Ishikawa (cell line): ENCODE measurements around the gene EIF4A3.

Experiments
- CEBPB ChIP-seq: IDR thresholded peaks from 2 replicates; pipeline ENCODE4 v1.6.1; 2012
- CREB1 ChIP-seq: IDR thresholded peaks from 2 replicates; pipeline ENCODE4 v1.6.1; 2012; ENCODE audit warnings: low read depth
- EGR1 ChIP-seq: IDR thresholded peaks from 2 replicates; pipeline ENCODE4 v1.6.1; 2012
- EP300 ChIP-seq: IDR thresholded peaks from 2 replicates; pipeline ENCODE4 v1.6.1; 2012; ENCODE audit warnings: borderline replicate concordance
- FOXM1 ChIP-seq: IDR thresholded peaks from 2 replicates; pipeline ENCODE4 v1.6.1; 2012; ENCODE audit warnings: low read depth, borderline replicate concordance
- MAX ChIP-seq: IDR thresholded peaks from 2 replicates; pipeline ENCODE4 v1.6.1; 2012
- NFIC ChIP-seq: IDR thresholded peaks from 2 replicates; pipeline ENCODE4 v1.6.1; 2012
- RAD21 ChIP-seq: IDR thresholded peaks from 2 replicates; pipeline ENCODE4 v1.6.1; 2012; ENCODE audit warnings: low read depth
- REST ChIP-seq: IDR thresholded peaks from 2 replicates; pipeline ENCODE4 v1.6.1; 2012; ENCODE audit warnings: low read depth, mild to moderate bottlenecking
- TAF1 ChIP-seq: IDR thresholded peaks from 2 replicates; pipeline ENCODE4 v1.6.1; 2012; ENCODE audit warnings: low read depth, mild to moderate bottlenecking
- TCF12 ChIP-seq: IDR thresholded peaks from 2 replicates; pipeline ENCODE4 v1.6.1; 2012; ENCODE audit warnings: low read depth
- TEAD4 ChIP-seq: IDR thresholded peaks from 2 replicates; pipeline ENCODE4 v1.6.1; 2012
- USF1 ChIP-seq: IDR thresholded peaks from 2 replicates; pipeline ENCODE4 v1.6.1; 2012
- YY1 ChIP-seq: IDR thresholded peaks from 2 replicates; pipeline ENCODE4 v1.6.1; 2012; ENCODE audit warnings: low read depth
- ZBTB7A ChIP-seq: IDR thresholded peaks from 2 replicates; pipeline ENCODE4 v1.6.1; 2012; ENCODE audit warnings: low read depth

The EIF4A3 gene

GRCh38 chr17:80097844-80098691 lies 48.9 kb downstream of the EIF4A3 start:
- TF ChIP-seq FOXM1, result no peak
- TF ChIP-seq NFIC, result no peak
- TF ChIP-seq EGR1, result no peak
- no peak for TF ChIP-seq RAD21
- no peak for TF ChIP-seq YY1
- no peak for TF ChIP-seq TAF1
- no peak for TF ChIP-seq TEAD4
- no peak for TF ChIP-seq TCF12
- TF ChIP-seq CREB1, result no peak
- no peak for TF ChIP-seq EP300
- no peak for TF ChIP-seq MAX
- TF ChIP-seq REST, result no peak
- no peak for TF ChIP-seq CEBPB
- no peak for TF ChIP-seq USF1
- TF ChIP-seq ZBTB7A, result no peak

GRCh38 chr17:80097127-80097621 lies 49.8 kb downstream of the EIF4A3 start:
- TF ChIP-seq EP300 (no peak), TEAD4 (no peak), TAF1 (no peak), NFIC (no peak), CEBPB (no peak), RAD21 (no peak), EGR1 (no peak), REST (no peak), TCF12 (no peak), USF1 (no peak), MAX (no peak), CREB1 (no peak), FOXM1 (no peak), YY1 (no peak), ZBTB7A (no peak)

GRCh38 chr17:80096561-80097021 lies 50.3 kb downstream of the EIF4A3 start:
- TF ChIP-seq REST (no peak), RAD21 (no peak), MAX (no peak), YY1 (no peak), EGR1 (no peak), CEBPB (no peak), TCF12 (no peak), ZBTB7A (no peak), TAF1 (no peak)
